ENCODE measurements around the gene CD4.

Gene CD4

DNA sequence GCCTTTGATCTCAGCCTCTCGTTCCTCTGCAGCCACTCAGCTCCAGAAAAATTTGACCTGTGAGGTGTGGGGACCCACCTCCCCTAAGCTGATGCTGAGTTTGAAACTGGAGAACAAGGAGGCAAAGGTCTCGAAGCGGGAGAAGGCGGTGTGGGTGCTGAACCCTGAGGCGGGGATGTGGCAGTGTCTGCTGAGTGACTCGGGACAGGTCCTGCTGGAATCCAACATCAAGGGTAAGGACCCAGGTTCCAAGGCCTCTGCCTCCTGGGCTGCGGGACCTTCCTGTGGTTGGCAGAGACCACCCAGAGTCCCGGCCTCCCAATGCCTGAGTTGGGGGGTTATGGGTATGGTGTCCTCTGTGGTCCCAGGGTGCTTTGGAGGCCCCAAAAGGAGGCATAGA is 27.8 kb downstream of the CD4 start:
- no peak for DNase-seq

DNA sequence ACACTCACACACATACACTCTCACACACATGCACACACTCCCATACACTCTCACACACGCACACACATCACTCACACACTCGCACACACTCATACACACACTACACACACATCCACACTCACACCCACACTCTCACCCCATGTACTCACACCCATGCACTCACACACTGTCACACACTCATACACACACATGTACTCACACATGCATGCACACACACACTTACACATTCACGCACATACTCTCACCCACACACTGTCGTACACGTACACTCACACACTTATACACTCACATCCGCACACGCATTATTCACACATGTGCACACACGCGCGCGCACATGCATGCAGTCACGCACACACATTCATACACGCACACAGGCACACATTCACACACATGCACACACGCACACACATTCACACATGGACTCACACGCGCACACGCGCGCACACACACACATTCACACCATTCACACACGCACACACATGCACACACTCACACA is 28.4 kb downstream of the CD4 start:
- no peak for DNase-seq

DNA sequence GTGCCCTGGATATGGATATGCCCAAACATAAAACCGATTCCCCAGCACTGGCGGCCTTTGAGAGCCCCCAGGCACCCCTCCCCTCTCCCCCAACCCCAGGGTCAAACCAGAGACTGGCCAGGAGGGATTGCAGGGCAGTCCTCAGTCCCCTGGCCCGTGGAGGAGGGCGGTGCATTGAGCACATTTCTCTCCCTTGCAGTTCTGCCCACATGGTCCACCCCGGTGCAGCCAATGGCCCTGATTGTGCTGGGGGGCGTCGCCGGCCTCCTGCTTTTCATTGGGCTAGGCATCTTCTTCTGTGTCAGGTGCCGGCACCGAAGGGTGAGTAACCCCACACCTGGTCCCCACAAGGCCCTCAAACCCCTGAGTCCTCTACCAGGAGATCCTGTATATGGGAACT is 28.9 kb downstream of the CD4 start:
- DNase-seq = no peak

DNA sequence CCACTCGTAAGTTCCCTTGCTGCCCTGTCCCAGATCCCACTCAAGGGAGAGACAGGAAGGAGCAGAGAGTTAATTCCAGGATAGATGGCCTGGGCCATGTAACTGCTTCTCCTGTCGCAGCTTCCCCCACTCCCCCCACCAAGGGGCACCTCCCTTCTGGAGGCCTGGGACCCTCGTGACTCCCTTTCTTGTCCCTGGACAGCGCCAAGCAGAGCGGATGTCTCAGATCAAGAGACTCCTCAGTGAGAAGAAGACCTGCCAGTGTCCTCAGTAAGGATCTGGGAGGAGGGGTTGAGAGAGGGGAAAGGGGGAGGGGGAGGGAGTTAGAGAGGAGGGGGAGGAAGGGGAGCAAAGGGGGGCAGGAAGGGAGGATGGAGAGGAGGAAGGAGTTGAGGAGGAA is 29.3 kb downstream of the CD4 start:
- no peak for DNase-seq

DNA sequence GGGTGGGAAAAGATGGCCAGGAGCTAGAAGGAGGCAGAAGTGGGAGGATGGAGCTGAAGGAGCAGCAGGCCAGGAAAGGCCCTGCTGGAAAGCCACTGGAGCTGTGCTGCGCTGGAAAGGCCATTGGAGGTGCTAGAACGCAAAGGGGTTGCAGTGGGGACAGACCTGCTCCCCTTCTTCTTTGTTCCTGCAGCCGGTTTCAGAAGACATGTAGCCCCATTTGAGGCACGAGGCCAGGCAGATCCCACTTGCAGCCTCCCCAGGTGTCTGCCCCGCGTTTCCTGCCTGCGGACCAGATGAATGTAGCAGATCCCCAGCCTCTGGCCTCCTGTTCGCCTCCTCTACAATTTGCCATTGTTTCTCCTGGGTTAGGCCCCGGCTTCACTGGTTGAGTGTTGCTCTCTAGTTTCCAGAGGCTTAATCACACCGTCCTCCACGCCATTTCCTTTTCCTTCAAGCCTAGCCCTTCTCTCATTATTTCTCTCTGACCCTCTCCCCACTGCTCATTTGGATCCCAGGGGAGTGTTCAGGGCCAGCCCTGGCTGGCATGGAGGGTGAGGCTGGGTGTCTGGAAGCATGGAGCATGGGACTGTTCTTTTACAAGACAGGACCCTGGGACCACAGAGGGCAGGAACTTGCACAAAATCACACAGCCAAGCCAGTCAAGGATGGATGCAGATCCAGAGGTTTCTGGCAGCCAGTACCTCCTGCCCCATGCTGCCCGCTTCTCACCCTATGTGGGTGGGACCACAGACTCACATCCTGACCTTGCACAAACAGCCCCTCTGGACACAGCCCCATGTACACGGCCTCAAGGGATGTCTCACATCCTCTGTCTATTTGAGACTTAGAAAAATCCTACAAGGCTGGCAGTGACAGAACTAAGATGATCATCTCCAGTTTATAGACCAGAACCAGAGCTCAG is 30.0 kb downstream of the CD4 start:
- DNase-seq = no peak

DNA sequence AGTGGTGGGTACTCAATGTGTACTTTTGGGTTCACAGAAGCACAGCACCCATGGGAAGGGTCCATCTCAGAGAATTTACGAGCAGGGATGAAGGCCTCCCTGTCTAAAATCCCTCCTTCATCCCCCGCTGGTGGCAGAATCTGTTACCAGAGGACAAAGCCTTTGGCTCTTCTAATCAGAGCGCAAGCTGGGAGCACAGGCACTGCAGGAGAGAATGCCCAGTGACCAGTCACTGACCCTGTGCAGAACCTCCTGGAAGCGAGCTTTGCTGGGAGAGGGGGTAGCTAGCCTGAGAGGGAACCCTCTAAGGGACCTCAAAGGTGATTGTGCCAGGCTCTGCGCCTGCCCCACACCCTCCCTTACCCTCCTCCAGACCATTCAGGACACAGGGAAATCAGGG is 30.8 kb downstream of the CD4 start:
- DNase-seq = no peak

DNA sequence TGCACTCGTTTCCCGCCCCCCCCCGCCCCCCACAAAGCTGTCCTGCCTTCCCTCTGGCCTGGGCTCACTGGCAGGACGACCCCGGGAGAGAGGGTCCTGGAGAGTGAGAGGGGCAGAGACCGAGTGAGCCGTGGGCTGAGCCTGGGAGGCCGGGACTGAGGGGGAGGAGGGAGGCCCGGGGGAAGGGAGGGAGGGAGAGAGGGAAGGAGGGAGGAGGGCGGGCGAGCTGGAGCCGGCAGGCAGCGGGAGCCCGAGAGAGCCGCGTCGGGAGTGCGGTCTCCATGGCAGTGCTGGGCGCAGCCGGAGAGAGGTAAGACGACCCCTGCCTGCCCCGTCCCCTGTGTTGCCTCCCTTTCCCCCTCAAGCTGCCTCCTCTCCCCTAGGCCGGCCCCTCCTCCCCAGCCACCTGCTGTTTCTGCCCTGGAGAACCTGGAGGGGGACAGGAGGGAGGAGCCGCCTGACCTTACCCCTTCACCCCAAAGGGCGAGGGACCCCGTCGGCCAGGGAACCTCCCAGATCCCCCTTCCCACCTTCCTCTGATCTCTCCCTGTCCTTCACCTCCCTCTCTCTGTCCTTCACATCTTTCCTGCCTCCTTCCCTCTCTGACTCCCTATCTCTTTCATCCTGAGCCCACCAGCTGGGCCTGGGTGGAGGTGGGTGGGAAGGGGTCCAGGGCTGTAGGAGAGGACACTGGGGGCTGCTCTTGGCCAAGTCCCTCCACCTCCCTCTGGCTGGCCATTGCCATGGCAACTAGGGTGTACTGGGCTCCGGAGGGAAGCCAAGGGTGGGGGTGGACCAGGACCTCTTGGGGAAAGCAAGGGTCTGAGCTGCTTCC is 32.5 kb downstream of the CD4 start, which contains the start of gene GPR162:
Gene GPR162, plus strand, starts transcription at position 231 of the 835 bp plus-strand sequence. CDS start 2,078 bp downstream, outside the sequence.
- DNase-seq = peak; percentile 34

DNA sequence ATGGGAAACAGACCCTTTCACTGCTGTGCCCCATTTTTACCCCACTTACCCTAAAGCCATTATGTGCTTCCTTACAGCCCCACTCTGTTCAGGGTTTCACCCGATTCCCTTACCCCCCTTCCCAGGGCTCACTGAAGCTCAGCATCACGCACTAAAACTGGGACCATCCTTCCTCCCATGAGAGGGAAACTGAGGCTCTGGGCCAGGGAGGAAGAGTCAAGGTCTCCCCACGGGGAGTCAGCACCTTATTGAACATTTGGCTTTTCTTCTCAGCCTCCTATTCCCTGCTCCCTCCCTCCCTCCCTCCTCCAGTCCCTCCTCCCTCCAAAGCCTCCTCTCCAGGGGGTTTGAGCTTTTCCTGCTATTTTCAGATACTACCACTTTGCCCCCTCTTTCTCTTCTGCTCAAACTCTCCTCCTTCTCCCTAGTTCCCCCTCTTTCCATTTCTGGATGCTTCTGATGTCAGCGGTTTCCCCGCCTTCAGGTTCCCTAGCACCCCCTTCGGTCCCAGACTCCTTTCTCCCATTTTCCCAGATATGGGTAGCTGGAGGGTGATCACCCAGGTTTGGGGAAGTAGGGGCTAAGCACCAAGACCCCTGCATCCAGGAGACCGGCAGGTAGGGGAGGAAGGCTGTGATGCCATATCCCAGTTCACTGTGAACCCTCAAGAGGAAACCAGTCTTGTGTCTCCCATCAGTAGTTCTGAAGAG is 33.3 kb downstream of the CD4 start:
- no peak for DNase-seq

DNA sequence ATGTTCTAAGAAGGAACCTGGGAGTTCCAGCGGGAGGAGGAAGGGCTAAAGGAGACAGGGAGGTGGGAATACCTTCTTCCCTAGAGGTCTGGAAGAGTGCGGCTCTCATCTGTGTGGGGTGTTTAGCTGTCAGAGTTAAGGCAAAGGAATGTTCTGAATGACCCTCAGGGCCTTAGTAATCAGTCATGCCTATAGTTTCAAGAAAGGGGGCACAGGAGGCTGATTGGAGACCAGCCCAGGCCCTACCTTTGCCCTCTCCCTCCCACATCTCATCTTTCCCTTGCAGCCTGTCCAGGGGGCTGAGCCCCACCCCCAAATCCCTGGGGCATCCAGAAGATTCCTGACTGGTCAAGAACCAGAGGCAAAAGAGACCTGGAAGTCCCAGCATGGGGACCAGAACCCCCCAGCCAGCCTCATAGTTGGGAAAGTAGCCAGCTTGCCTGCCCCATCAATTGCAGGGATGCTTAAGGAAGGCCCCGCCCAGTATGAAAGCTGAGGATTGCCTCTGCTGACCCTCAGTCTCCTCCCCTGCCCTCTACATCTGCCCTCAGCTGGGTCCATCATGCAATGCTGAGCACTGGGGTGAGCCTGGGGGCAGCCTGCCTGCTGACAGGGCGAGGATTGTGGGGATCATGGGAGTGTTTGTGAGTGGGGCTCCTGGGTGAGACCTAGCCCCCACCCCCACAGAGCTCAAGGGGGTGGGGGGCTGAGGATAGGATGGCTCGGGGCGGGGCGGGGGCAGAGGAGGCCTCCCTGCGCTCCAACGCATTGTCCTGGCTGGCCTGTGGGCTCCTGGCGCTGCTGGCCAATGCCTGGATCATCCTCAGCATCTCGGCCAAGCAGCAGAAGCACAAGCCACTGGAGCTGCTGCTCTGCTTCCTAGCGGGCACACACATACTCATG is 34.1 kb downstream of the CD4 start:
- no peak for DNase-seq

DNA sequence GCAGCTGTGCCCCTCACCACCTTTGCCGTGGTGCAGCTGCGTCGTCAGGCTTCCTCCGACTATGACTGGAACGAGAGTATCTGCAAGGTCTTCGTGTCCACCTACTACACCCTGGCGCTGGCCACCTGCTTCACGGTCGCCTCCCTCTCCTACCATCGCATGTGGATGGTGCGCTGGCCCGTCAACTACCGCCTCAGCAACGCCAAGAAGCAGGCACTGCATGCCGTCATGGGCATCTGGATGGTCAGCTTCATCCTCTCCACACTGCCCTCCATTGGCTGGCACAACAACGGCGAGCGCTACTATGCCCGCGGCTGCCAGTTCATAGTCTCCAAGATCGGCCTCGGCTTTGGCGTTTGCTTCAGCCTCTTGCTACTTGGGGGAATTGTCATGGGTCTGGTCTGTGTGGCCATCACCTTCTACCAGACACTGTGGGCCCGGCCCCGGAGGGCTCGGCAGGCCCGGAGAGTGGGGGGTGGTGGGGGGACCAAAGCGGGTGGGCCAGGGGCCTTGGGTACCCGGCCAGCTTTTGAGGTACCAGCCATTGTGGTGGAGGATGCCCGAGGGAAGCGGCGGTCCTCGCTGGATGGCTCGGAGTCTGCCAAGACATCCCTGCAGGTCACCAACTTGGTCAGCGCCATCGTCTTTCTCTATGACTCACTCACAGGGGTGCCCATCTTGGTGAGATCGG is 34.9 kb downstream of the CD4 start:
- DNase-seq = no peak

DNA sequence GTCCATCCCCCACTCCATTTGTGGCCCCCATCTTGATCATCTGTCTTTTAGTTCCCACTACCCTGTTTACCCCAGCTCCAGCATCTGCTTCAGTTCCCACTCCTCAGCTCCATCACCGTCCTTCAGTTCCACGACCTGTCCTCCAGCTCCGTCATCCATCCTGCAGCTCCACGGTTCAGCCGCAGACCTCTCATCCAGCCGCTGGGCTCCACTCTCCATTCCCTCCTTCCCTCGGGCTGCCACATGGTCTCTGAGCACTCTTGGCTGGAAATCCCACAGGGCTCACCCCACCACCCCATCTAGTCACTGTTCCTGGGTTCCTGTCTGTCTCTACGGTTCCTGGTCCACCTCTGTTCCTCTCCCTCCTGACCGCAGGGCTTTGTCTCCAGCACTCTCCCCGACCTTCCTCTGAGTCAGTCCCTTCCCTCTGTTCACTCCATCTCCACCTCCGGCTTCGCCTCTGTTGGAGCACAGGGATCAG is 35.6 kb downstream of the CD4 start:
- no peak for DNase-seq

DNA sequence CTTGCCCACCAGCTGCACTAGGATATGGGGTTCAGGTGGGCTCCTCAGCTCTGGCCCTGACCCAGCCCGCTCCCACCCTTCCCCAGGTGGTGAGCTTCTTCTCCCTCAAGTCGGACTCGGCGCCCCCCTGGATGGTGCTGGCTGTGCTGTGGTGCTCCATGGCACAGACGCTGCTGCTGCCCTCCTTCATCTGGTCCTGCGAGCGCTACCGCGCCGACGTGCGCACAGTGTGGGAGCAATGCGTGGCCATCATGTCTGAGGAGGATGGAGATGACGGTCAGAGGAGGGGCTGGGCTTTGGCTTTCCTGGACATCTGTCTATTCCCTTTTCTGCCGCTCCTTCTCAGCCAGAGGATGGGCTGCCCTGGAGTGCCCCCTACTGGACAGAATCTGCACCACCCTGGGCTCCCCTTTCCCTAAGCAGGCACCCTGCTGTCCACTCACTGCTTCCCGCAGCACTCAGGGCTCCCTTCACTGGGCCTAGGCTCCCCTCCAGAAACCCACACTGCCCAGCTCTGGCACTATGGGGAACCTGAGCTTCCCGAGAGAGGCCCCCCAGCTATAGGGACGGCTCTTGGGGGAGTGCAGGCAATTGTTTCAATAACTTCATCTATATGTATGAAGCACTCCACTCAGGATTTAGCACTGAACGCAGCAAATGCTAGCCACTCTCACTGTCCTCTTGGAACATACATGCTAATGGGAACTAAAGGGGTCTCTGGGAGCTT is 36.2 kb downstream of the CD4 start:
- DNase-seq = peak; percentile 88

DNA sequence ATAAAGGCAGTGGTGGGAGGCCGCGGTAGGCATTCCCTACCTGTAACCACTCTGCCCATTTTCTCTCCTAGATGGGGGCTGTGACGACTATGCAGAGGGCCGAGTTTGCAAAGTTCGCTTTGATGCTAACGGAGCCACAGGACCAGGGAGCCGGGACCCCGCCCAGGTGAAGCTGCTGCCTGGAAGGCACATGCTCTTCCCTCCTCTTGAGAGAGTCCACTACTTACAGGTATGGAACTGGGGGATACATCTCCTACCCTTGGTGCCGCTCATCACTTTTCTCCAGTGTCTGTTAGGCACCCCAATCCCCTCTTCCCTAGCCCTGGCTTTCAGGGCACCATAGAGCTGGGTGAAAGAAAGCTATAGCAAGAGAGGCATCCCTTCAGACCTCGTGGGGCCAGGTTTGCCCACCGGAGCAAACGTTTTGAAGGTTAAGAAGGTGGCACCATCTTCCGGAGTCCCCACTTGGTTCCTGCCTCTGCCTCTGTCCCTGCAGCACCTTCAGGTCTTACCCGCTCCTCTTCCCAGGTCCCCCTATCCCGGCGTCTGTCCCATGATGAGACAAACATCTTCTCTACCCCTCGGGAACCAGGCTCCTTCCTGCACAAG is 36.9 kb downstream of the CD4 start:
- no peak for DNase-seq

DNA sequence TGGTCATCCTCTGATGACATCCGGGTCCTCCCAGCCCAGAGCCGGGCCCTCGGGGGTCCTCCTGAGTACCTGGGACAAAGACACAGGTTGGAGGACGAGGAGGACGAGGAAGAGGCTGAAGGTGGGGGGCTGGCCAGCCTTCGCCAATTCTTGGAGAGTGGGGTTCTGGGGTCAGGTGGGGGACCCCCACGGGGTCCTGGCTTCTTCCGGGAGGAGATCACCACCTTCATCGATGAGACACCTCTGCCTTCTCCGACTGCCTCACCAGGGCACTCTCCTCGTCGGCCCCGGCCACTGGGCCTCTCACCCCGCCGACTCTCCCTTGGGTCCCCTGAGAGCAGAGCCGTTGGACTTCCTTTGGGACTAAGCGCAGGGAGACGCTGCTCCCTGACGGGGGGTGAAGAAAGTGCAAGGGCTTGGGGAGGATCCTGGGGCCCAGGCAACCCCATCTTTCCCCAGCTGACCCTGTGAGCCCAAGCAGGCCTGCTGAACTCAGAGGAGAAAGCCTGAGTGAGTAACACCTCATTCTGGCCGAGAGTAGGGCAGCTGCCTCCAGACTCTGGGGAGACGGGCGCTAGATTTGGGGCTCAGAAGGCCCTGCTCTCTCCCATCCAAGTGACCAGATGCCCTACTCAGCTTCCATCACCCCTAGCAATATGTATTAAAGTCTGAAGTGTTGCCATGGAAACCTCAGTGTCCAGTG is 37.6 kb downstream of the CD4 start:
- no peak for DNase-seq

DNA sequence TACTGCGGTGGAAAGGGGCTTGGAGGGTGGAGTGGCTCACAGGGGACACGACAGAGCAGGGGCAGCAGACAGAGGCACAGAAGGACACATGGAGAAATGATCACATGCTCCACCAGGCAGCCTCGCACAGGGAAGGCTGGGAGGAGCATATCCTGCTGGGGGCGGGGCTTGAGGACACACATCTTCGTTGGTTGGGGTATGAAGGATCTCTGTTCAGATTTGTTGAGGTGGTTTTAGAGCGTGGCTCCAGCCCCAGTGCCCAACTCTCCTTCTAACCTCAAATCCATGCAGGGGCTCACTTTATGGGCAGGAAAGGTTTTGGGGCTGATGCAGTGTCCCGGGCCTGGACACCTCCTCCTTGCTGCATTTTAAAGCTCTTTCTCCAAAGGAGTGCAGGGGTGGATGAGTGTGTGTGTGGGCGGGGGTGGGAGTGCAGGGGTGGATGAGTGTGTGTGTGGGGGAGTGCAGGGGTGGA is 38.1 kb downstream of the CD4 start:
- DNase-seq = peak; percentile 72

DNA sequence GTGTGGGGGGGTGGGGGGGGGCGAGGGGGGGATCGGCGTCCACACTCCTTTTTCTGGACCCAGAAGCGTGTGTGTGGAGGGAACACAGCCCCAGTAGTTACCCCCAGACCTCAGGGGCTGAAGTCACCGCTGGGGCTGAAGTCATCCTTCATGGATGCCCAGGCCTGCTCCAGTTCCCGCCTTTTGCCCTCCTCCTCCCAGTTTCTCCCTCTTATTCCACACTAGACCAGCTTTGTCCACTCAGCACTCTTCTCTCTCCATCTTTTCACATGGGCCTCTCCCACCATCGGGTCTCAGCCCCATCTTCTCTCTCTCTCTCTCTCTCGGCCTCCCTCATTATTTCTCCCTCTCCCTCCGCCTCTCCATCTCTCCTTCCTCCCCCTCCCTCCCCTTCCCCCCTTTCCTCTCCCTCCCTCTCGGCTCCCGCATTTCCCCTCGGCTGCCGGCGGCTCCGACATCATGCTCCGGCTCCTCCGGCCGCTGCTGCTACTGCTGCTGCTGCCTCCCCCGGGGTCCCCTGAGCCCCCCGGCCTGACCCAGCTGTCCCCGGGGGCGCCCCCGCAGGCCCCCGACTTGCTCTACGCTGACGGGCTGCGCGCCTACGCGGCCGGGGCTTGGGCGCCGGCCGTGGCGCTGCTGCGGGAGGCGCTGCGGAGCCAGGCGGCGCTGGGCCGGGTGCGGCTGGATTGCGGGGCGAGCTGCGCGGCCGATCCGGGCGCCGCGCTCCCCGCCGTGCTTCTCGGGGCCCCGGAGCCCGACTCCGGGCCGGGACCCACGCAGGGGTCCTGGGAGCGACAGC is 38.9 kb downstream of the CD4 start, which contains the start of gene P3H3:
Gene P3H3, plus strand, starts transcription at position 426 of the 799 bp plus-strand sequence. Its CDS starts 34 bp downstream, at position 460.
- DNase-seq = no peak

DNA sequence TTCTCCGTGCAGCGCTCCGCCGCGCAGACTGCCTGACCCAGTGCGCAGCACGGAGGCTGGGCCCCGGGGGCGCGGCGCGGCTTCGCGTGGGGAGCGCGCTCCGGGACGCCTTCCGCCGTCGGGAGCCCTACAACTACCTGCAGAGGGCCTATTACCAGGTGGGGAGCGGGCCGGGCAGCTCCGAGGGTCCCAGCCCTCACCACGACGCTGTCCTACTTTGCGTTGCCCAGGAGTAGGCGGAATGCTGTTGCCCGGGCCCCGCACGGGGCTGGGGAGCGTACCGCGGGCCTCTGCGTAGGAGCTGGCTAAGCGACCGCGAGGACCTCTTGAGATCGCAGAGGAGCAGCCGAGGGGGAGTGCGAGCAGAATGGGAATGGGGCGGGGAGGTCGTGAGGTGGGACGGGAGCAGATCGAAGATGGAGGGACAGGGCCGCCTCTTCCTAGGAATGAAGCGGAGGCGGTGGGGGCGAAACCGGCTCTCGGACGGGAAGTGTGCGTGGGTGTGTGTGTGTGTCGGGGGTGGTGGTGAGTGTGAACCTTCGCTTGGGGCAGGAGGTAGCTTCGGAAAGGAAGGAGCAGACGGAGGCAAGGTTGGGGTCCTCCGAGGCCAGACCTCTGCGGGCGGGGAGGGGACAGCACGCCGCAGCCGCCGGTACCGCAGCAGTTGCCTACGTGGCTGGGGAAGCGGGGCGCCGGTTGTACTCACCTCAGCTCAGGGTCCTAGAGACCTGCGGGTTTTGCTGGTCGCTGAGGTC is 39.6 kb downstream of the CD4 start:
- peak; percentile 64 for DNase-seq

Data from CD4-positive, alpha-beta T cell treated with Interleukin-17A for 4 hours (primary cell).